Activated naive CD8-positive, alpha-beta T cell treated with anti-CD3 and anti-CD28 coated beads for 36 hours (primary cell): ENCODE results near the gene MAMDC2. TPM values are rescaled to one million over a fixed set of nuclear protein-coding genes. Genes with fewer than 3 reads are reported as not detected.

Experiments
- total RNA-seq, 2 experiments: library from RNA; stranded (reverse); gene quantifications; one replicate each; pipeline ENCODE4 v1.2.3, GENCODE V29; 2021

MAMDC2 gene
- total RNA-seq, 2 experiments from 2014 or later: not detected

Other genes starting within 250 kb of the MAMDC2 start
- 1 to 10 TPM; 3.1 to 4.7 TPM for gene CFAP95, start 223.0 kb upstream of the MAMDC2 start, total RNA-seq
- 10 to 100 TPM; 34.7 to 38.1 TPM for gene SMC5, start 215.1 kb downstream of the MAMDC2 start, total RNA-seq